DND-41 (cell line): ENCODE measurements around the gene NUFIP1.

ENCODE experiments used
- ATAC-seq: fragments of 200-7000 bp; cut with Tn5 transposase; 3 replicates; pipeline ENCODE4 v1.9.1; 2021; ENCODE audit warnings: low read depth; ENCODE audit not compliant: insufficient read depth
- DNase-seq: peaks from one replicate; pipeline ENCODE4 v3.0.0-alpha.2; 2020
- H2AFZ ChIP-seq: 2 replicates; pipeline ENCODE4 v1.6.0; 2012; ENCODE audit warnings: low read depth, low read length
- H3K27ac ChIP-seq: 2 replicates; pipeline ENCODE4 v1.5.1; 2012; ENCODE audit warnings: low read length, inconsistent platforms
- H3K27me3 ChIP-seq: fragments of 200-600 bp; sonication (generic); 2 replicates; pipeline ENCODE4 v1.6.0; 2012; ENCODE audit warnings: low read length, mild to moderate bottlenecking, inconsistent platforms; ENCODE audit not compliant: insufficient read depth, poor library complexity
- H3K36me3 ChIP-seq: 2 replicates; pipeline ENCODE4 v1.5.1; 2012; ENCODE audit warnings: low read length, inconsistent platforms; ENCODE audit not compliant: insufficient read depth
- H3K4me1 ChIP-seq: 2 replicates; pipeline ENCODE4 v1.5.1; 2012; ENCODE audit warnings: mild to moderate bottlenecking, low read length; ENCODE audit not compliant: insufficient read depth
- H3K4me2 ChIP-seq: 2 replicates; pipeline ENCODE4 v1.6.0; 2012; ENCODE audit warnings: mild to moderate bottlenecking, moderate library complexity, low read length, inconsistent platforms; ENCODE audit not compliant: insufficient read depth
- H3K4me3 ChIP-seq, 2 experiments: fragments of 200-600 bp in 1 of 2; shearing (Covaris generic) in 1 of 2; 2 replicates each; pipeline ENCODE4 v1.5.1; 2012 to 2016; ENCODE audit warnings: inconsistent platforms in 2 of 2, low read length in 2 of 2, mild to moderate bottlenecking in 2 of 2, low read depth in 1 of 2, moderate library complexity in 1 of 2
- H3K79me2 ChIP-seq: 2 replicates; pipeline ENCODE4 v1.6.0; 2012; ENCODE audit warnings: low read length, inconsistent platforms; ENCODE audit not compliant: insufficient read depth
- H3K9ac ChIP-seq: 2 replicates; pipeline ENCODE4 v1.6.0; 2012; ENCODE audit warnings: low read depth, mild to moderate bottlenecking, inconsistent platforms, low read length, moderate library complexity
- H3K9me3 ChIP-seq: 2 replicates; pipeline ENCODE4 v1.5.1; 2012; ENCODE audit warnings: low read length, moderate library complexity, mild to moderate bottlenecking, inconsistent platforms; ENCODE audit not compliant: insufficient read depth, severe bottlenecking
- H4K20me1 ChIP-seq: 2 replicates; pipeline ENCODE4 v1.6.0; 2012; ENCODE audit warnings: low read length; ENCODE audit not compliant: insufficient read depth
- CTCF ChIP-seq: IDR thresholded peaks from 2 replicates; pipeline ENCODE4 v1.5.1; 2012; ENCODE audit warnings: borderline replicate concordance, low read length, moderate library complexity, mild to moderate bottlenecking; ENCODE audit not compliant: poor library complexity, severe bottlenecking; ENCODE audit errors: extremely low read depth
- EZH2 ChIP-seq: IDR thresholded peaks from 3 replicates; pipeline ENCODE4 v1.6.1; 2012; ENCODE audit warnings: borderline replicate concordance, low read depth, mild to moderate bottlenecking, moderate library complexity, low read length, inconsistent platforms; ENCODE audit not compliant: severe bottlenecking

The NUFIP1 gene

GRCh38 chr13:44908712-44909111 is 80.6 kb downstream of the NUFIP1 start:
- Histone ChIP-seq H3K9ac (no peak overlapping the region), H3K79me2 (no peaks in the 10 kb centered on the region), H3K4me2 (no peak overlapping the region), H3K9me3 (peaks cover 13% of the 10 kb centered on the region), H3K27ac (no peak overlapping the region), H2AFZ (no peak overlapping the region), H4K20me1 (no peaks in the 10 kb centered on the region), H3K4me1 (no peaks in the 10 kb centered on the region), H3K4me3 (no peak overlapping the region), H3K36me3 (no peaks in the 10 kb centered on the region), H3K27me3 (no peaks in the 10 kb centered on the region)
- TF ChIP-seq EZH2 (no peak), CTCF (no peak)
- 0 out of 3 replicates have a peak, but pooled peaks have one; percentile 48 for ATAC-seq
- peak; percentile 31 for DNase-seq

DNA sequence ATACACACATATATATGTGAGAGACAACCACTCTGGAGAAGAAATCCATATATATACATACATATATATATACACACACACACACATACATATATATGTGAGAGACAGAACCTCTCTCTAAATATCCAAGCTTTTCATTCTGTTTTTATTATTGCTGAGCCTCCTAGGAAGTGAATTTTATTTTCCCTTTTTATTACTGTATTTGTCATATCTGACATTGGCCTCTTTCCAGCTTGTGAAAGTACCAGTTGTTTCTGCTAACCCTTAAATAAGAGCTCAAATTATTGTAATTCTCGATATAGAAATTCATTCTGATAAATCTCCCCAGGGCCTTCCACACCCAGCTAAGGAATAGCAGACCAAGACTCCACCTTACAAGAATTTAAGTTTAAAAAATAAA is 81.0 kb downstream of the NUFIP1 start:
- no peak overlapping the region for H3K9ac ChIP-seq
- DNase-seq (no peak), ATAC-seq (no peak)
- H3K4me1 ChIP-seq: no peaks in the 10 kb centered on the region
- H3K27ac ChIP-seq: no peak overlapping the region
- no peak overlapping the region for H3K4me2 ChIP-seq
- peaks cover 13% of the 10 kb centered on the region for H3K9me3 ChIP-seq
- peaks cover 4% of the 10 kb centered on the region for H3K27me3 ChIP-seq
- TF ChIP-seq EZH2 (no peak), CTCF (no peak)
- H3K79me2 ChIP-seq: no peaks in the 10 kb centered on the region
- no peak overlapping the region for H2AFZ ChIP-seq
- H4K20me1 ChIP-seq: no peaks in the 10 kb centered on the region
- H3K4me3 ChIP-seq: no peak overlapping the region
- H3K36me3 ChIP-seq: no peaks in the 10 kb centered on the region

DNA sequence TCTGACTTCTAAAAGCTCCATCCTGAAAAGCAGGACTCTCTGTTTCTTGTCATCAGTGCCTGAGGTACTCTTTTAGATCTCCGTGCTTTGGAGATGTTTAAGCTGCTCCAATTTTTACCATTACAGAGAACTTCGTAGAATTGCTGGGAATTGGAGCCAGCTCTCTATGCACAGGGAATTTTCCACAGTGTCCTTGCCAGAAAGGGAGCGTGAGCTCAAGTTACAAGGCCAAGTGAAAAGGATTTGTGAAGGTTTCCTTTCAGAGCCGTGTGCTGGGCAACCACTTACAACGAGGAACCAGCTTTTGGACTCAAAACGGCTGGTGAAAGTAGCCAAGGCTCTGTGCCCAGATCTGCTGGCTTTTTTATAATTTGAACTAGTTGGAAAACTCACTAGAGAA is 82.6 kb downstream of the NUFIP1 start:
- Histone ChIP-seq H3K9me3 (peaks cover 10% of the 10 kb centered on the region), H3K9ac (no peak overlapping the region), H3K27ac (no peak overlapping the region), H2AFZ (no peak overlapping the region), H3K79me2 (no peaks in the 10 kb centered on the region), H3K4me3 (no peak overlapping the region), H3K4me1 (no peaks in the 10 kb centered on the region), H3K36me3 (no peaks in the 10 kb centered on the region), H3K27me3 (peaks cover 4% of the 10 kb centered on the region), H3K4me2 (no peak overlapping the region), H4K20me1 (no peaks in the 10 kb centered on the region)
- TF ChIP-seq CTCF: no peak
- TF ChIP-seq EZH2: no peak
- ATAC-seq (no peak), DNase-seq (no peak)

DNA sequence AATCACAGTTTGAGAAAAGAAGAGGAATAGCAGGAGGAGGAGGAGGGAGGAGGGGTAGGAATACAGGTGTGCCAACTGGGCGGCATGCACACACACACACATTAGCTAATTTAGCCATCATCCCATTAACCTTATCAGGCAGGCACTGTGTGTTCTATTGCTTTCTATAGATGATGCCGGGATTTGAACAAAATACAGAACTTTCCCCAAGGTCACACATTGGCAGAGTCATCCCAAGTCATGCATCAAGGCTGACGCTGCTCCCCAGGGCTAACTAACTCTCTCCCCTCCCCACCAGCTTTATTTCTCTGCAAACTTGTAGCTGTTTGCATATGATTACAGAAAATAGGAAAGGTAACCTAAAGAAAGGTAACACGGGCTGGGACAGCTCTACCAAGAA is 83.0 kb downstream of the NUFIP1 start:
- no peaks in the 10 kb centered on the region for H3K79me2 ChIP-seq
- H2AFZ ChIP-seq: no peak overlapping the region
- no peaks in the 10 kb centered on the region for H4K20me1 ChIP-seq
- H3K4me3 ChIP-seq: no peak overlapping the region
- DNase-seq: no peak
- H3K4me2 ChIP-seq: no peak overlapping the region
- H3K27ac ChIP-seq: no peak overlapping the region
- peaks cover 5% of the 10 kb centered on the region for H3K9me3 ChIP-seq
- no peaks in the 10 kb centered on the region for H3K36me3 ChIP-seq
- no peak overlapping the region for H3K9ac ChIP-seq
- no peak for ATAC-seq
- H3K4me1 ChIP-seq: no peaks in the 10 kb centered on the region
- TF ChIP-seq CTCF (no peak), EZH2 (no peak)
- H3K27me3 ChIP-seq: peaks cover 4% of the 10 kb centered on the region
